DMS153 treated with DMSO at 0.1 percent for 48 hours (cell line): ENCODE results near the gene RRM1.
"Not testable (repeated sequence)": the region's sequence is repeated elsewhere in the genome, so short reads cannot be mapped to it uniquely, and the experiment has no call there.

Experiments
- DNase-seq: peaks from one replicate; lab custom pipeline; 2025; ENCODE audit not compliant: unreplicated experiment; lab: John Stamatoyannopoulos, UW

RRM1 gene

DNA sequence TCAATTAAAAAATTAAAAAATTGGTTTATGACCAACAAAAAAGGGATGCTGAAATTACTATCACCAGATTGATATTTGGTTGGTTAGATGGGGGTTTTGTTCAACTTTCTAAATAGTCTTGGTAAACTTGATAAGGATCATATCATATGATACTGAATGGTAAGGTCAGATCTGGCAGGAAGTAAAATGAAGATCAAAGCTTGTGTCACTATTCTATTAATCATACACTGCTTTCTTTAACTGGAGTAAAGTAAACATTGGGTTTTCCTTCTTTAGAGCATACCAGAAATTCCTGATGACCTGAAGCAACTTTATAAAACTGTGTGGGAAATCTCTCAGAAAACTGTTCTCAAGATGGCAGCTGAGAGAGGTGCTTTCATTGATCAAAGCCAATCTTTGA lies 40.2 kb downstream of the RRM1 start:
- no peak for DNase-seq

- DNase-seq, result no peak
These were observed 43.9 kb downstream of the RRM1 start for GRCh38 chr11:4138497-4138896.

DNA sequence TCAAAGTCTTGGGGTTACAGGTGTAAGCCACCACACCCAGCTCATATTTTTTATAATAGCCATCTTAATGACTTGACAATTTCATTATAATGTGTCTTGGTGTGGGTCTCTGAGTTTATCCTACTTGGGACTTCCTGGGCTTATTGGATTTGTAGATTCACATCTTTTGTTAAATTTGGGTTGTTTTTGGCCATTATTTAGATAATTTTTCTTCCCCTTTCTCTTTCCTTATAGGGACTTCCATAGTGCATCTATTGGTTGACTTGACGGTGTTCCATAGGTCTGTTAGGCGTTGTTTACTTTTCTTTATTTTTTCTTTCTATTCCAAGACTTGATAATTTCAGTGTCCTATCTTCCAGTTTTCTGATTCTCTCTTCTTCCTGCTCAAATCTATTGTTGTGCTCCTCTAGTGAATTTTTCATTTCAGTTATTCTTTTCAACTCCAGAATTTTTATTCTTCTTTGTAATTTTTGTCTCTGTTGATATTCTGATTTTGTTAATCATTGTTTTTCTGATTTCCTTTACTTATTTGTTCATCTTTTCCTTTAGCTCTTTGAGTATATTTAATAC lies 45.6 kb downstream of the RRM1 start:
- no peak for DNase-seq

- no peak for DNase-seq
These were observed 51.6 kb downstream of the RRM1 start for GRCh38 chr11:4146070-4146771.

DNA sequence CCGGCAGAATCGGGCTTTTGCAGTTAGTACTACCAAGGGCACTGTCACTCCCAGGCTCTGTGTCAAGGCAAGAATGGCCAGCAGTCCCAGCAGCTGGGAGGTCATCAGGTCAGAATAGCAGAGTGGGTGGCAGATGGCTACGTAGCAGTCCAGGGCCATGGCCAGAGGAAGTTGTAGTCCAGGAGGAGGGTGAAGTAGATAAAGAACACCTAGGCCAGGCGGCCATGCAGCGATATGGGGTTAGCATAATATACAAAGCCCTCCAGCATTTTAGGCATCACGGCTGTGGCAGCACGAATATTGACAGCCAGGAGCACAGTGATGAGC lies 52.1 kb downstream of the RRM1 start:
- no peak for DNase-seq

GRCh38 chr11:4154503-4154902 lies 59.9 kb downstream of the RRM1 start:
- no peak for DNase-seq

GRCh38 chr11:4156571-4156970 lies 62.0 kb downstream of the RRM1 start:
- no peak for DNase-seq

- DNase-seq, result not testable (repeated sequence)
These were observed 64.2 kb downstream of the RRM1 start for GRCh38 chr11:4158818-4159217.

DNA sequence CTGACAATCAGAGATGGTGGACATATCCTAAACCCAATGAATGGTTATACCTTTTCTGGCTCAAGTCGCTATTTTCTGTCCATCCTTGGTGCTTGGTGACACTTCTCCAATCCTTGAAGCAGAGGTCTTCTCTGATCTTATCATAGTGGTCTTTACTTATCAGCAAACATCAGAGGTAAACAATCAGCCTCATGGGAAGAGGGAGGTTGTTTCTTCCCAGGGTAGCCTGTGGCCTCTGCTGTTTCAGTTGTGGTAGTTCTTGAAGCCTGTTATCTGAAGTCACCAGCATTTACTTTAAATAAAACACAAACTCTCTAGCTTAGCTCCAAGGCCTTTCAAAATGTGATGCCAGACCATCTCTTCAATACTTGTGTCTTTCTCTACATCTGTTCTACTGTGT lies 66.7 kb downstream of the RRM1 start:
- no peak for DNase-seq

GRCh38 chr11:4164884-4165590 lies 70.4 kb downstream of the RRM1 start:
- DNase-seq, result no peak

DNA sequence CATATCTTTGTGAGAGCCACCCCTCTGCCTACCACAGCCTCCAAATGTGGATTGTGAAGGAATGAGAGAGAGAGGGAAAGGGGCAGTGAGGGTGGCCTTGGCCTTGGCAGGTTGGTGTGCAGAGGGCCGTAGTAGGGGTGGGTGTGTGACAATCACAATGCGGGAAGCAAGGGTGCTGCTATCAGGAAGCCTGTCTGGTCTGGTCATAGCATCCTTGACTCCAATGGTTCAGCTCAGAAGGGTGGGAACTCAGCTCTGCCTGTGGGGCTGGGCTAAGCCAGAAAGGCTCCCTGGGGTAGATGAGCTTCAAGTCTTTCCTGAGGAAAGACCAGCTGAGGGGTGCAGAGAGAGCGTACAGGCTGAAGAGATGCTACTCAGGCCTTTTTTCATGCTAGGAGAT lies 72.7 kb downstream of the RRM1 start:
- DNase-seq, result no peak

DNA sequence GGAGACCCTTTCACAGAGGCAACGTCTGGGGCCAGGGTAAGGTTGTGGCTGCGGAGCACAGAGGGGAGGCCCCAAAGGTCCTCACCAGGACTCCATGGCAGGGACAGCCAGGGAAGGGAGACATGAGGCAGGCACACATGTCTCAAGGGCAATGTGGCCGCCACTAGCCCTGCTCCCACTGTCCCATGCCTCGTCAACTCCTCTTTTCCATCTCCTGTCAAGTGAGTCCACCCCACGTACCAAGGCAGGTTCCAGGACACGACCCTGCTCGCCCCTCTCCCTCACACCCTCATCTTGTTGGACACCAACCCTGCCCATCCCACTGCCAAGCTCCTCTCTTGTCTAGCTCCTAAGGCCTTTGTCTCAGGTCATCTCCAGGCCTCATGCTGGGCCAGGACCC lies 73.2 kb downstream of the RRM1 start:
- no peak for DNase-seq

DNA sequence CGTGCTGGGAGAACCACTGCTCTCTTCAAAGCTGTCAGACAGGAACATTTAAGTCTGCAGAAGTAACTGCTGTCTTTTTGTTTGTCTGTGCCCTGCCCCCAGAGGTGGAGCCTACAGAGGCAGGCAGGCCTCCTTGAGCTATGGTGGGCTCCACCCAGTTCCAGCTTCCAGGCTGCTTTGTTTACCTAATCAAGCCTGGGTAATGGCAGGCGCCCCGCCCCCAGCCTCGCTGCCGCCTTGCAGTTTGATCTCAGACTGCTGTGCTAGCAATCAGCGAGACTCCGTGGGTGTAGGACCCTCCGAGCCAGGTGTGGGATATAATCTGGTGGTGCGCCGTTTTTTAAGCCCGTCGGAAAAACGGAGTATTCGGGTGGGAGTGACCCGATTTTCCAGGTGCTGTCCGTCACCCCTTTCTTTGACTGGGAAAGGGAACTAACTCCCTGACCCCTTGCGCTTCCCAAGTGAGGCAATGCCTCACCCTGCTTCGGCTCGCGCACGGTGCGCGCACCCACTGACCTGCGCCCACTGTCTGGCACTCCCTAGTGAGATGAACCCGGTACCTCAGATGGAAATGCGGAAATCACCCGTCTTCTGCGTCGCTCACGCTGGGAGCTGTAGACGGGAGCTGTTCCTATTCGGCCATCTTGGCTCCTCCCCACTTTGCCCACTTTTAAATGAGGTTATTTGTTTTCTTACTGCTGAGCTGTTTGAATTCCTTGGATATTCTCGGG lies 81.2 kb downstream of the RRM1 start:
- DNase-seq, result not testable (repeated sequence)

- no peak for DNase-seq
These were observed 84.4 kb downstream of the RRM1 start for GRCh38 chr11:4178813-4179662.

DNA sequence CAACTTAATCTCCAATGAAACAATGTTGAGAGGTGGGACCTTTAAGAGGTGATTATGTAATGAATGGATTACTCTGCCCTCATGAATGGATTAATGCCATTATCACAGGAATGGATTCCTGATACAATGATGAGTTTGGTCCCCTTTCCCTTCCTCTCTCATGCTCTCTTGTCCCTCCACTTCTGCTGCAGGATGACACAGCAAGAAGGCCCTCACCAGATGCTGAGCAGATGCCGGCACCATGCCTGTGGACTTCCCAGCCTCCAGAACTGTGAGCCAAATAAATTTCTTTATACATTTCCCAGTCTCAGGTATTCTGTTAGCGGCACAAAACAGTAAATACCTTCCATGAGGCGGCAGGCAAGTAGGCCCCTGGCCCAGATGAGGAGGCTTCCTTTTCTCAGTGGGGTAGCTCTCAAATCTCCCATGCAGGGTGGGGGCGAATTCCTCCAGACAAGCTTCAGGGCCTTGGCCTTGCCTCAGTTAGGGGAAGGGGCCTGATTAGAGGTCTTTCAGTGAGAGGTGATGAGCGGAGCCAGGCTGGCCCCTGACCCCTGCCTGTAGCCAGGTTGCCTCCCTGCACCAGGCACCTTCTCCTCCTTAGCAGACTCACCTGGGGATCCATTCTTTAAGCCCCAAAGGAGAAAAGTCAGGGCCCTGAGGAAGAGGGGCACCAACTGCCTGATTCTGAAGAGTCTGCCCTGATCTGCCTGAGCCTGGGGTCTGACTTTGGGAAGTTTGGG lies 86.0 kb downstream of the RRM1 start:
- DNase-seq, result no peak

DNA sequence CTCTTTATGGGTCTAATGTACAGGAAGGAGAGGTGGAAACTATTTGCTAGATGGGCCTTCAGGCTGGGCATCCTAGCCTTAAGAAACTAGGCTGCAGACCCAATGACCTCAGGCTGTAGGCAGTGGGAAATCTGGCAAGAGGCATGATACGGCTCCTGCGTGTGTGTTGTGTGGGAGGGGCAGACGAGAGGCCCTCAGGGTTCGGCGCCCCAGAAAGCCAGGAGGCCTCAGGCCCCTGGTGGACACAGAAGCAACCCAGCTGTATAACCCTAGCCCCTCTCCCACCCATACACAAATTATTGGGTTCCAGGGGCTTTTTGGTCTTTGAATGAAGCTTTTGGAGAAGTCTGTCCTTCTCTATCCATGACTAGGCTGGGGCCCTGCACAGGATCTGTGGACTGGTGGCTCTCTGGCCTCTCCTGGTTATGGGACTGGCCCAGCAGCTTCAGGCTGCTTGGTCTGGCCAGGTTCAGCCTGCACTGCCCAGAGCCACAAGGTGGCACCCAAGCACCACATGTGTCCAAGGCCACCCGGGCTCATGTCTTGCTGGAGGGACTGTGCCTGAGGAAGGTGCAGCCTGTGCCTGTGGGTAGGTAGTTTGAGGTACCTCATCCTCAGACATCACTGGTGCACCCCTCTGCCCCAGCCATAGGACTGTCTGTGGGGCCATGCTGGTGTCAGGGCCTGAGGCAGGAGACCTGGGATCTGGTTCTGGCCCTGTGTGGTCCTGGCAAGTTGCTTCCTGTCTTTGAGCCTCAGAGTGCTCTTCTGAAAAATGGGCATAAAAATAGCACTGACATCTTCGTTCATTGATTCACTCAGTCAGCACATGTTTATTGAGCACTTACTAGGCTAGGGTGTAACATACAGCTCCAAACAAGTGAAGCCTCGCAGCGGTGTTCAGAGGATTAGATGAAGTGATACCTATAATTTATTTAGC lies 87.5 kb downstream of the RRM1 start:
- peak; percentile 2 for DNase-seq

DNA sequence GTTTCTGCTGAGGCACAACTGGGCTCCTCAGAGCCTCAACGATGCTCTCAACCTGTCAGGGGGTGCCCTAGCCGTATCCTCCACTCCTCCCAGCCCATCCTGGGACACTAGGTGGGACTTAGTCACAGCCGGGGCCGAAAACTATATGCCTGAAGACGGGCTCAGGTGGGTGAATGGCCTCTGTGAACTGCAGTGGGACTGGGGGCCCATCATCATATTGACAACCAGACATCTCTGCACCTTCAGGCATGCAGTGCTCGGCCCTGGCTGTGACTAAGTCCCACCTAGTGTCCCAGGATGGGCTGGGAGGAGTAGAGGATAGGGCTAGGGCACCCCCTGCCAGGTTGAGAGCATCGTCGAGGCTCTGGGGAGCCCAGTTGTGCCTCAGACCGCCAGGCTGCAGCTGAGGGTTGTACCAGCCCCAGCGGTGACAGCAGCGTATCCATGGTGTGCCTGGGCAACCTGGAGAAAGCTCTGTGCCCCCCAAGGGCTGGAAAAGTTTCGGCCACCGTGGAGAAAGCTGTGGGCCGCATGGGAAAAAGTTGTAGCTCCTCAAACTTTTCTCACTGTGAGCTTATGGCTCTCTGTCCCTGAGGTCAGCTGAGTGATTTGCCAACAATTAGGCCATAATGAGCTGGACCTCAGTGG lies 88.9 kb downstream of the RRM1 start:
- no peak for DNase-seq

GRCh38 chr11:4184163-4184916 lies 89.7 kb downstream of the RRM1 start:
- no peak for DNase-seq
